GM12872 (cell line): ENCODE measurements around the gene PRRG2.

Experiments
- CTCF ChIP-seq: IDR thresholded peaks from 3 replicates; pipeline ENCODE4 v1.5.1; 2011; ENCODE audit warnings: low read depth, mild to moderate bottlenecking, low read length, moderate library complexity; ENCODE audit not compliant: insufficient read depth

The PRRG2 gene

DNA sequence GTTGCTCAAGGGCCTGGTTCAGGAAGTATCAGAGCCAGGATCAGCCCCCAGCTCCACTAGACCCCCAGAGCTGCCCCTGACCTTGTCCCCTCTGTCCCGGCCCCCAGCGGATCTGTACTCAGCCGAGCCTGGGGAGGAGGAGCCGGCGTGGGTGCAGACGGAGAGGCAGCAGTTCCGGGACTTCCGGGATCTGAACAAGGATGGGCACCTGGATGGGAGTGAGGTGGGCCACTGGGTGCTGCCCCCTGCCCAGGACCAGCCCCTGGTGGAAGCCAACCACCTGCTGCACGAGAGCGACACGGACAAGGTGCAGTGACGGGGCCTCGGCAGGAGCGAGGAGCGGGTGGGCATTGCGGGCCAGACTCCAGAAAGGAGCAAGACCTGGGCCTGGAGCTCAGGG is 38.7 kb upstream of the PRRG2 start:
- no peak for TF ChIP-seq CTCF

DNA sequence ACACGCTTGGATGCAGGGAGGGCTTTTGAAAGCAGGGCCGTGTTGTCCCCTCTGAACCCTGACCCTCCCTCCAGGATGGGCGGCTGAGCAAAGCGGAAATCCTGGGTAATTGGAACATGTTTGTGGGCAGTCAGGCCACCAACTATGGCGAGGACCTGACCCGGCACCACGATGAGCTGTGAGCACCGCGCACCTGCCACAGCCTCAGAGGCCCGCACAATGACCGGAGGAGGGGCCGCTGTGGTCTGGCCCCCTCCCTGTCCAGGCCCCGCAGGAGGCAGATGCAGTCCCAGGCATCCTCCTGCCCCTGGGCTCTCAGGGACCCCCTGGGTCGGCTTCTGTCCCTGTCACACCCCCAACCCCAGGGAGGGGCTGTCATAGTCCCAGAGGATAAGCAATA is 38.1 kb upstream of the PRRG2 start:
- TF ChIP-seq CTCF = no peak

- TF ChIP-seq CTCF = no peak
Observed at GRCh38 chr19:49544154-49544553, 37.0 kb upstream of the PRRG2 start.

- TF ChIP-seq CTCF = peak; percentile 80
Observed at GRCh38 chr19:49546825-49547565, 34.1 kb upstream of the PRRG2 start.

GRCh38 chr19:49549045-49549444 is 32.1 kb upstream of the PRRG2 start:
- TF ChIP-seq CTCF = no peak

GRCh38 chr19:49551531-49551930 is 29.6 kb upstream of the PRRG2 start:
- TF ChIP-seq CTCF = no peak

GRCh38 chr19:49552749-49553148 is 28.4 kb upstream of the PRRG2 start:
- TF ChIP-seq CTCF = no peak
